Measurements from ENCODE around the gene PAQR8. TPM values are rescaled to one million over a fixed set of nuclear protein-coding genes. Genes with fewer than 3 reads are reported as not detected.

Gene PAQR8
- total and polyA plus RNA-seq, 4 donors, result 0.43 to 3.3 (median 0.74) TPM

GRCh38 chr6:52435345-52435744 is 73.4 kb downstream of the PAQR8 start:
- Histone ChIP-seq H3K27me3 (ENCODE audit: control insufficient read depth in 4 of 4, insufficient read depth in 4 of 4, low read length in 3 of 4) (no peaks in the 10 kb centered on the region), H3K4me1 (ENCODE audit: control insufficient read depth in 4 of 4, insufficient read depth in 4 of 4, low read length in 3 of 4) (no peaks in the 10 kb centered on the region), H3K36me3 (ENCODE audit: control insufficient read depth in 4 of 4, insufficient read depth in 3 of 4, low read depth in 1 of 4, low read length in 3 of 4) (no peaks in the 10 kb centered on the region), H3K9me3 (ENCODE audit: control insufficient read depth in 4 of 4, low read length in 3 of 4) (no peaks in the 10 kb centered on the region), H3K4me3 (ENCODE audit: low read depth in 1 of 3, low read length in 3 of 3) (no peak overlapping the region), H3K27ac (ENCODE audit: low read depth in 1 of 2, low read length in 2 of 2) (no peak overlapping the region), H3K9ac (ENCODE audit: low read depth in 1 of 2, low read length in 2 of 2) (no peak overlapping the region)
- no peak for DNase-seq (ENCODE audit: low spot score)
- WGBS, result 81% methylated on average over 1 of the region's 1 CpG
- TF ChIP-seq FOXA2 (IDR thresholded peaks at IDR 0.05) (no peak), ATF3 (IDR thresholded peaks at IDR 0.05) (no peak), RAD21 (IDR thresholded peaks at IDR 0.05) (no peak), HNF4G (IDR thresholded peaks at IDR 0.05) (no peak), SP1 (IDR thresholded peaks at IDR 0.05) (no peak), REST (IDR thresholded peaks at IDR 0.05) (no peak), MAX (IDR thresholded peaks at IDR 0.05) (no peak)

- Histone ChIP-seq H3K4me3 (ENCODE audit: low read depth in 1 of 3, low read length in 3 of 3) (no peak overlapping the region), H3K9me3 (ENCODE audit: control insufficient read depth in 4 of 4, low read length in 3 of 4) (no peaks in the 10 kb centered on the region), H3K9ac (ENCODE audit: low read depth in 1 of 2, low read length in 2 of 2) (no peak overlapping the region), H3K4me1 (ENCODE audit: control insufficient read depth in 4 of 4, insufficient read depth in 4 of 4, low read length in 3 of 4) (no peaks in the 10 kb centered on the region), H3K36me3 (ENCODE audit: control insufficient read depth in 4 of 4, insufficient read depth in 3 of 4, low read depth in 1 of 4, low read length in 3 of 4) (no peaks in the 10 kb centered on the region), H3K27me3 (ENCODE audit: control insufficient read depth in 4 of 4, insufficient read depth in 4 of 4, low read length in 3 of 4) (no peaks in the 10 kb centered on the region), H3K27ac (ENCODE audit: low read depth in 1 of 2, low read length in 2 of 2) (no peak overlapping the region)
- 89% methylated on average over 2 of the region's 2 CpGs for WGBS
- TF ChIP-seq JUND (IDR thresholded peaks at IDR 0.05) (no peak), MAX (IDR thresholded peaks at IDR 0.05) (no peak), FOXA1 (IDR thresholded peaks at IDR 0.05) (no peak), RAD21 (IDR thresholded peaks at IDR 0.05) (no peak), HNF4A (conservative IDR thresholded peaks at IDR 0.05) (no peak), EGR1 (IDR thresholded peaks at IDR 0.05; ENCODE audit: low read depth in 2 of 2) (no peak), GABPA (IDR thresholded peaks at IDR 0.05 in 1 of 2, conservative IDR thresholded peaks at IDR 0.05 in 1 of 2) (no peak), TAF1 (conservative IDR thresholded peaks at IDR 0.05) (no peak), YY1 (IDR thresholded peaks at IDR 0.05) (no peak), REST (IDR thresholded peaks at IDR 0.05) (no peak), ATF3 (IDR thresholded peaks at IDR 0.05) (no peak), NR2F2 (IDR thresholded peaks at IDR 0.05) (no peak), CTCF (IDR thresholded peaks at IDR 0.05; ENCODE audit: low read depth, low read length, missing input control) (no peak), RXRA (IDR thresholded peaks at IDR 0.05) (no peak), ZBTB33 (IDR thresholded peaks at IDR 0.05) (no peak), SP1 (IDR thresholded peaks at IDR 0.05) (no peak), FOXA2 (IDR thresholded peaks at IDR 0.05) (no peak), HNF4G (IDR thresholded peaks at IDR 0.05) (no peak)
- no peak for DNase-seq (ENCODE audit: low spot score)
Observed at GRCh38 chr6:52438926-52439325, 77.0 kb downstream of the PAQR8 start.

Data from liver (tissue), 9 donors.